Measurements from ENCODE around the gene FBXO48.

GRCh38 chr2:68448671-68449653 lies 18.1 kb downstream of the FBXO48 start:
- TF ChIP-seq CTCF (IDR thresholded peaks at IDR 0.05) (no peak), EZH2 (IDR thresholded peaks at IDR 0.05) (no peak)

All from neural progenitor cell (in vitro differentiated cells).